NT2/D1 (cell line): ENCODE results near the gene PIWIL4.

Experiments used
- DNase-seq: peaks from one replicate; pipeline ENCODE4 v3.0.0-alpha.2; 2011; ENCODE audit warnings: low read depth, low spot score
- H3K27me3 ChIP-seq: 2 replicates; pipeline ENCODE4 v1.6.0; 2011; ENCODE audit warnings: mild to moderate bottlenecking; ENCODE audit not compliant: insufficient read length, insufficient read depth
- H3K36me3 ChIP-seq: 2 replicates; pipeline ENCODE4 v1.6.1; 2011; ENCODE audit warnings: mild to moderate bottlenecking, low read length, mixed read lengths; ENCODE audit not compliant: insufficient read depth, insufficient read length
- H3K4me1 ChIP-seq: 2 replicates; pipeline ENCODE4 v1.5.1; 2011; ENCODE audit not compliant: insufficient read depth, insufficient read length
- H3K4me3 ChIP-seq: 2 replicates; pipeline ENCODE4 v1.5.1; 2011; ENCODE audit warnings: low read depth; ENCODE audit not compliant: insufficient read length
- H3K9ac ChIP-seq: 2 replicates; pipeline ENCODE4 v1.6.0; 2011; ENCODE audit warnings: low read depth; ENCODE audit not compliant: insufficient read length
- H3K9me3 ChIP-seq: 2 replicates; pipeline ENCODE4 v1.5.1; 2011; ENCODE audit warnings: mild to moderate bottlenecking, low read length; ENCODE audit not compliant: insufficient read depth
- SUZ12 ChIP-seq: IDR thresholded peaks from 2 replicates; pipeline ENCODE4 v1.6.1; 2011; ENCODE audit not compliant: insufficient read length, insufficient read depth; ENCODE audit errors: extremely low read depth
- YY1 ChIP-seq: IDR thresholded peaks from 2 replicates; pipeline ENCODE4 v1.6.1; 2011; ENCODE audit not compliant: insufficient read length, insufficient read depth
- ZNF274 ChIP-seq: IDR thresholded peaks from 2 replicates; pipeline ENCODE4 v1.6.1; 2011; ENCODE audit warnings: mild to moderate bottlenecking, low read depth, low read length

The PIWIL4 gene

GRCh38 chr11:94577841-94578240, 10.7 kb downstream of the PIWIL4 start:
- H3K4me3 ChIP-seq: no peak overlapping the region
- no peak for DNase-seq
- H3K4me1 ChIP-seq: no peaks in the 10 kb centered on the region
- H3K9ac ChIP-seq: no peak overlapping the region
- H3K9me3 ChIP-seq: no peaks in the 10 kb centered on the region
- no peaks in the 10 kb centered on the region for H3K36me3 ChIP-seq
- no peaks in the 10 kb centered on the region for H3K27me3 ChIP-seq
- TF ChIP-seq ZNF274 (no peak), SUZ12 (no peak), YY1 (no peak)

DNA sequence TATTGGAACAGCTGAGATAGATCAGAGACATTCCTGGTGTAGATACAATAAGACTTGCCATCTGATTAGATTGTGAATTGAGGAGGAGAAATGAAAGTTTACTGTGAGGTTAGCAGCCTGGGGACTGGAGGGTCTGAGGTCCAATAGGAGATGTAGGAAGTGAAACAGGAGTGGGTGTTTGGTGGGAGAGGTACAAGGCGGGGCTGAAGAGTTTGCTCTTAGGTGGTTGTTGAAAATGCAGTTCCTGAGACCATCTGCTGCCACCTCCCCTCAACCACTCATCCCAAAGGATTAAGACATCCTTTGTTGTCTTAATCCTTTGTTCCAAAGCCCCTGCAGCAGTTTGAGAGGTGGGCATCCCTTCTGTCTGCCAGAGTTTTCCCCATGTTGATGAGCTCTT, 14.8 kb downstream of the PIWIL4 start:
- Histone ChIP-seq H3K36me3 (no peaks in the 10 kb centered on the region), H3K4me1 (no peaks in the 10 kb centered on the region), H3K4me3 (no peak overlapping the region), H3K9me3 (no peaks in the 10 kb centered on the region), H3K27me3 (no peaks in the 10 kb centered on the region), H3K9ac (no peak overlapping the region)
- TF ChIP-seq ZNF274: no peak
- TF ChIP-seq SUZ12: no peak
- TF ChIP-seq YY1: no peak
- DNase-seq: no peak

DNA sequence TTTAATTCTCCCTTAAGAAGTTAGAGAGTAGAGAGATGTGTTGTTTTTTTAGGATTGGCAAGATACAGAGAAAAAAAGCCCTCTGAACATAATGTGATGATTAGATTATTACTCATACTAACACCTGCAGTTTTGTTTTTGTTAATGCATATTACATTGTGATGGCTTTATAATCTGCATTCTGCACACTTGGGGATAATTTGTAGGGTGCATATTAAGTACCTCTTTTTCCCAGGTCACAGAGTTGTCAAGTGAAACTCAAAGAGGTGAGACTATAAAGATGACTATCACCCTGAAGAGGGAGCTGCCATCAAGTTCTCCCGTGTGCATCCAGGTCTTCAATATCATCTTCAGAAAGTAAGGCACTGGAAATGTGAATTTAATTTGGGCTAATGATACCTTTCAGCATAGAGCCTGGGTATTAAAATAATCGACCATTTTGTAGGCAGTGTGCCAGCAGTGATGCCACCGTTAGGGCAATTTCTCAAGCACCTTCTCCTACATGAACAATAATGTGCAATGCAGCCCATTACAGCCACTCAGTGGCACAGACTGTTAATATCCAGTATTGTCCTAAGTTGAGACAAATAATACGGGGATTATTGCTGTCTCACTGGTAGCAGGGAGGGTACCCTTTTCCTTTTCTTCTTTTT, 16.2 kb downstream of the PIWIL4 start:
- no peak overlapping the region for H3K4me3 ChIP-seq
- no peaks in the 10 kb centered on the region for H3K27me3 ChIP-seq
- DNase-seq: no peak
- TF ChIP-seq SUZ12: no peak
- TF ChIP-seq YY1: no peak
- no peak for TF ChIP-seq ZNF274
- no peaks in the 10 kb centered on the region for H3K36me3 ChIP-seq
- no peaks in the 10 kb centered on the region for H3K4me1 ChIP-seq
- H3K9me3 ChIP-seq: no peaks in the 10 kb centered on the region
- H3K9ac ChIP-seq: no peak overlapping the region

DNA sequence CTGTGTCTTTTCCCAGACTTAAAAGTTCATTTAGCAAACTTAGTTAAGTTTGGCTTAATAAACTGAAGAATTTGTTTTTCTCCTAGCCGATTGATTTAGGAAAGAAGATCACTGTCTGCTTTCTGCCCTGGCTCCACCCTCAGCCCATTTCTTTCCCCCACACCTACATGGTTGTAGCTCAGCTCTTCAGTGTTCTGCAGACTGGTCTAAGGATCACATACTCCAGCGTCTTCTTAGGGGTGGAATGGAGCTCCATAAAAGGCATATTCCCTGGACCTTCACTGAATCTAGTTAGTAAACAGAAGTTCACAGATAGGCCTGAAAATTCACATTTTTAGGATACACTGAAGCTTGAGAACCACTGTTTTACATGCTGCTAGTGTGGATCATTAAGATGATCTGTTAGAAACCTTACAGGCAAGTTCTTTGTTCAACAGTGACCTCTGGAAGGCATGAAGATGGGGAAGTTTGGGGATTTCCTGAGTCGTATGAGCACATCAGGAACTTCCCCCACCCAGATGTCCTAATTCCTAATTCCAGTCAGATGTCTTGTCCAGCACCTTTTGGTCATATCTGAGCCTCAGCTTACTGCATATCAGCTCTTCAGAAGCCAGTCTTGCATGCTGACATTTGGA, 16.8 kb downstream of the PIWIL4 start:
- DNase-seq: no peak
- Histone ChIP-seq H3K4me1 (no peaks in the 10 kb centered on the region), H3K4me3 (no peak overlapping the region), H3K27me3 (no peaks in the 10 kb centered on the region), H3K9ac (no peak overlapping the region), H3K36me3 (no peaks in the 10 kb centered on the region), H3K9me3 (no peaks in the 10 kb centered on the region)
- no peak for TF ChIP-seq YY1
- no peak for TF ChIP-seq ZNF274
- TF ChIP-seq SUZ12: no peak

DNA sequence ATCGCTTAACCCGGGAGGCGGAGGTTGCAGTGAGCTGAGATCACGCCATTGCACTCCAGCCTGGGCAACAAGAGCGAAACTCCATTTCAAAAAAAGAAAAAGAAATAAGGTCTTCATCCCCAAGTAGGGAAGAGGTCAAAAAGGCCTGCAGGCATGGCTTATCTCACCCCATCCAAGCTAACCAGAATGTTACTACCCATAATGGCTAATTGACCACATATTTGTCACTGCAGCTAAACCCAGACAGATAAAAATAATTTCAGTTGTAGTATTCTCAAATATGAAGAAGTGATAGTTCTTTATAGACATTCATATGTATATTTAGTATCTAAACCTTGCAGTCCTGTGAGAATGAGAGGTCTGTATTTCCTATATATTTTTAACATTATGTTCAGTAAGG, 17.8 kb downstream of the PIWIL4 start:
- TF ChIP-seq SUZ12 (no peak), YY1 (no peak), ZNF274 (no peak)
- no peaks in the 10 kb centered on the region for H3K9me3 ChIP-seq
- no peaks in the 10 kb centered on the region for H3K36me3 ChIP-seq
- DNase-seq: no peak
- H3K4me3 ChIP-seq: no peak overlapping the region
- H3K4me1 ChIP-seq: no peaks in the 10 kb centered on the region
- H3K27me3 ChIP-seq: no peaks in the 10 kb centered on the region
- no peak overlapping the region for H3K9ac ChIP-seq

DNA sequence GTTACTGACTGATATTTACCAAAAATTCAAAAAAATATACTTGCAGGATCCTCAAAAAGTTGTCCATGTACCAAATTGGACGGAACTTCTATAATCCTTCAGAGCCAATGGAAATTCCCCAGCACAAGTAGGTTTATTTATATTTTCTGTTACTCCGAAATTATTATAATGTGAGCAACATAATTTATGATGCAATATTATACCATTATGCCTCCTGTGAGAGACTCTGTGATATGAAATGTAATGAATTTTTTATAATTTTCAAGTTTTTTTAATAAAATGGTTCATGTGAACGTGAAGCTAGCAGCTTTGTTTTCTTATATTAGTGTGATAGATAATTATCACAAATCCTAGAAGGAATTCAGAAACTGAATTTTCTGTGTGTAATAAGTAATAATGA, 18.2 kb downstream of the PIWIL4 start:
- no peaks in the 10 kb centered on the region for H3K36me3 ChIP-seq

GRCh38 chr11:94586546-94586945, 19.4 kb downstream of the PIWIL4 start:
- no peak for DNase-seq
- no peak overlapping the region for H3K4me3 ChIP-seq
- no peaks in the 10 kb centered on the region for H3K27me3 ChIP-seq
- H3K36me3 ChIP-seq: no peaks in the 10 kb centered on the region
- H3K9ac ChIP-seq: no peak overlapping the region
- H3K4me1 ChIP-seq: no peaks in the 10 kb centered on the region
- TF ChIP-seq ZNF274 (no peak), YY1 (no peak), SUZ12 (no peak)
- H3K9me3 ChIP-seq: no peaks in the 10 kb centered on the region

More for the DNA sequence above, 18.2 kb downstream of the PIWIL4 start:
- H3K4me1 ChIP-seq: no peaks in the 10 kb centered on the region
- no peak for DNase-seq
- no peak overlapping the region for H3K4me3 ChIP-seq
- no peaks in the 10 kb centered on the region for H3K9me3 ChIP-seq
- no peak for TF ChIP-seq YY1
- no peak for TF ChIP-seq ZNF274
- no peak for TF ChIP-seq SUZ12
- no peak overlapping the region for H3K9ac ChIP-seq
- no peaks in the 10 kb centered on the region for H3K27me3 ChIP-seq
